Urinary bladder (tissue), 4 donors: ENCODE measurements around the gene UBTFL1. TPM values are rescaled to one million over a fixed set of nuclear protein-coding genes. Genes with fewer than 3 reads are reported as not detected.
"Not testable (repeated sequence)": the region's sequence is repeated elsewhere in the genome, so short reads cannot be mapped to it uniquely, and the experiment has no call there.

ENCODE experiments used
- DNase-seq: peaks from one replicate; pipeline ENCODE4 v3.0.0-alpha.2; 2015; ENCODE audit errors: extremely low spot score
- H3K27ac ChIP-seq: one replicate; pipeline ENCODE4 v1.5.1; 2013; ENCODE audit warnings: low read depth, mild to moderate bottlenecking, moderate library complexity
- H3K36me3 ChIP-seq: one replicate; pipeline ENCODE4 v1.6.1; 2013; ENCODE audit warnings: mild to moderate bottlenecking, moderate library complexity; ENCODE audit not compliant: insufficient read depth
- H3K4me1 ChIP-seq: one replicate; pipeline ENCODE4 v1.6.1; 2013; ENCODE audit warnings: mild to moderate bottlenecking, moderate library complexity; ENCODE audit not compliant: insufficient read depth
- H3K4me3 ChIP-seq: one replicate; pipeline ENCODE4 v1.5.1; 2013; ENCODE audit warnings: low read depth, low read length
- WGBS: extraction: QIAGEN DNeasy Blood & Tissue Kit; methylation state at CpG from one replicate; pipeline ENCODE4 v1.1.7; 2013; 5-methylcytosine and 5-hydroxymethylcytosine counted together
- polyA plus RNA-seq: library from polyadenylated mRNA; stranded (reverse); fragments of 200-250 nt; gene quantifications from one replicate; pipeline ENCODE4 v1.2.3, GENCODE V29; 2013
- total RNA-seq: library from RNA; depleted of rRNA; stranded (reverse); fragments of >200 nt; gene quantifications from one replicate; pipeline ENCODE4 v1.2.3, GENCODE V29; 2014
- donor health status: healthy with polysubstance abuse.
- donor health status: healthy.

UBTFL1 gene, protein sequence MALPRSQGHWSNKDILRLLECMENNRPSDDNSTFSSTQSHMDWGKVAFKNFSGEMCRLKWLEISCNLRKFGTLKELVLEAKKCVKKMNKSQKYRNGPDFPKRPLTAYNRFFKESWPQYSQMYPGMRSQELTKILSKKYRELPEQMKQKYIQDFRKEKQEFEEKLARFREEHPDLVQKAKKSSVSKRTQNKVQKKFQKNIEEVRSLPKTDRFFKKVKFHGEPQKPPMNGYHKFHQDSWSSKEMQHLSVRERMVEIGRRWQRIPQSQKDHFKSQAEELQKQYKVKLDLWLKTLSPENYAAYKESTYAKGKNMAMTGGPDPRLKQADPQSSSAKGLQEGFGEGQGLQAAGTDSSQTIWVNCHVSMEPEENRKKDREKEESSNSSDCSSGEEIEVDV
- not detected for total RNA-seq
- not detected for polyA plus RNA-seq

DNA sequence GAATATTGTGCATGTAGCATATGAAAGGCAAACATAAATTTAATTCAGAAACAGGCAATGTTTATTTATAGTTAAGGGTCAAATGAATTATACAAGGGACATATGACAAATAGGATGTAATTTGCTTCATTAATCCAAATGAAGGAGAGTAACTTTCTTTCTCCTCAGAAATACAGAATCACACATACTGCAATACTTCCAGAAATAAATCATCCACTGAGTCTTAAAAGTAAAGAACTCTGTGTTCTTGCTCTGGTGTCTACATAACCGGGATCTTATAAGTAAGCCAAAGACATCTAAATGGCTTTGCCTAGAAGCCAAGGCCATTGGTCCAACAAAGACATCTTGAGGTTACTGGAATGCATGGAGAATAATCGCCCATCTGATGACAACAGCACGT, at the start of gene UBTFL1:
UBTFL1 (plus strand) TSS at position 301 of the 400 bp plus-strand sequence; CDS start at position 301, 0 bp downstream.
- not testable (repeated sequence) for H3K4me3 ChIP-seq, DNase-seq, H3K36me3 ChIP-seq, H3K4me1 ChIP-seq, H3K27ac ChIP-seq
- WGBS: 74% methylated on average over 3 of the region's 3 CpGs

- not testable (repeated sequence) for DNase-seq, H3K36me3 ChIP-seq, H3K4me3 ChIP-seq, H3K4me1 ChIP-seq, H3K27ac ChIP-seq
- 32% methylated on average over 29 of the region's 41 CpGs for whole genome bisulfite sequencing
Observed at GRCh38 chr11:90051591-90052209, 34.0 kb upstream of the UBTFL1 start.

GRCh38 chr11:90052311-90052710, 33.4 kb upstream of the UBTFL1 start:
- not testable (repeated sequence) for H3K4me3 ChIP-seq, H3K27ac ChIP-seq, H3K36me3 ChIP-seq, DNase-seq, H3K4me1 ChIP-seq
- 0% methylated on average over 15 of the region's 33 CpGs for WGBS

DNA sequence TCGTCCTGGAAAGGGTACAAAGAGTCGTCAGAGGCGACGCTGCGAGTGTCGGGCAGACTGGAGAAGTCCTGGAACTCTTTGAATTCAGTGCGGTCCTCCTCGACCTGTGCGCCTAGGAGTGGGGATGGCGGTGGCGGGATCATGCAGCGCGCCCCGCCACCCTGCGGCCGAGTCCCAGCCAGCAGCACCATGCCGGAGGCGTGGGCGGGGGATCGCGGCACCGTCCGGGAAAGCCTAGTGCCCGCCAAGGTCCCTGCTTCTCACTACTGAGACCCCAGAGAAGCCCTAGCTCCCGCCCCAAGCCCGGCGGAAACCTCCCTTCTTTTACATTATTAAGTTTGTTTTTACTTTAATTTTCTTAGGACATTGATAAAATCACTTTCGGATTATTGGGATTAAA, 32.2 kb upstream of the UBTFL1 start:
- H3K4me3 ChIP-seq, DNase-seq, H3K27ac ChIP-seq, H3K4me1 ChIP-seq, H3K36me3 ChIP-seq: not testable (repeated sequence)
- whole genome bisulfite sequencing: 15% methylated on average over 13 of the region's 28 CpGs

DNA sequence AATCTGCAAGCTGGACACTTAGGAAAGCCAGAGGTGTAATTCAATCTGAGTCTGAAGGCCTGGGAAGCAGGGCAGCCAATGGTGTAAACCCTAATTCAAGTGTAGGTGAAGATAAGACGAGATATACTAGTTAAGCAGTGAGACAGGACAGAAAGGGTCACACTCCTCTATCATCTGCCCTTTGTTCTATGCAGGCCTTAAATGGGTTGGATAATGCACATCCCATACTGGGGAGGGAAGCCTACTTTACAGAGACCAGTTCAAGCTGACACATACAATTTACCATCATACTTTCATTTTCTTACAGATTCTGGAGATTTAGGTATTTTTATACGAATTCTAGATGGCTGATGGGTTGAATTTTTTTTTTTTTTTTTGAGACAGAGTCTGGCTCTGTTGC, 3.0 kb downstream of the UBTFL1 start:
- not testable (repeated sequence) for DNase-seq, H3K36me3 ChIP-seq, H3K4me3 ChIP-seq, H3K4me1 ChIP-seq, H3K27ac ChIP-seq
- 44% methylated on average over 2 of the region's 2 CpGs for WGBS

- H3K36me3 ChIP-seq: not testable (repeated sequence)
Observed at GRCh38 chr11:90095230-90095924, 9.6 kb downstream of the UBTFL1 start.

DNA sequence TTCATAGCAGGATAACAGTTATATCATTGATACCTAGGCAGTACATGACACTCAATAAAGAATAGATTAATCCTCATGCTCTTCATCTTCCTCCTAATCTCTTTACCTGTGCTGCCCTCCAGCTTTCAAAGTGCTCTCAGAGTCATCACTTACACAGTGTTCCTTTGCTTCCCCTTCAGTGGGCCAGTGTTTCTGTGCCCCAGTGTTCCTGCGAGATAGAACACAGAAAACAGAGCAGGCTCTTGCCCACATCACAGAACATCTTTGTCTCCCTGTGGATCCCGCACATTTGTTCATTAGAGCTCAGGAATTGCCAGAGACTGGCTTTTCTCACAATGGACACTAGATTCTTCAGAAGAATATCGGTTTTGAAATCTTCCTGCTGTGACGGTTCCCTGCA, 12.5 kb downstream of the UBTFL1 start:
- 77% methylated on average over 4 of the region's 4 CpGs for WGBS
- H3K4me3 ChIP-seq, H3K4me1 ChIP-seq, DNase-seq, H3K36me3 ChIP-seq, H3K27ac ChIP-seq: not testable (repeated sequence)

More at GRCh38 chr11:90095230-90095924, 9.6 kb downstream of the UBTFL1 start:
- DNase-seq, H3K27ac ChIP-seq, H3K4me1 ChIP-seq, H3K4me3 ChIP-seq: not testable (repeated sequence)
- WGBS: 93% methylated on average over 24 of the region's 28 CpGs

GRCh38 chr11:90100431-90100830, 14.7 kb downstream of the UBTFL1 start:
- DNase-seq: no peak
- no peaks in the 10 kb centered on the region for H3K4me1 ChIP-seq
- 87% methylated on average over 3 of the region's 3 CpGs for WGBS
- no peak overlapping the region for H3K27ac ChIP-seq
- no peak overlapping the region for H3K4me3 ChIP-seq
- H3K36me3 ChIP-seq: no peaks in the 10 kb centered on the region

GRCh38 chr11:90113541-90113940, 27.8 kb downstream of the UBTFL1 start:
- WGBS: 5% methylated on average over 2 of the region's 2 CpGs

GRCh38 chr11:90120191-90120590, 34.4 kb downstream of the UBTFL1 start:
- no peak overlapping the region for H3K27ac ChIP-seq
- WGBS: 90% methylated on average over 4 of the region's 4 CpGs
- H3K4me1 ChIP-seq: no peaks in the 10 kb centered on the region
- H3K4me3 ChIP-seq: no peak overlapping the region
- no peaks in the 10 kb centered on the region for H3K36me3 ChIP-seq
- no peak for DNase-seq

More at GRCh38 chr11:90113541-90113940, 27.8 kb downstream of the UBTFL1 start:
- DNase-seq: no peak
- H3K36me3 ChIP-seq: no peaks in the 10 kb centered on the region
- no peak overlapping the region for H3K27ac ChIP-seq
- no peaks in the 10 kb centered on the region for H3K4me1 ChIP-seq
- H3K4me3 ChIP-seq: no peak overlapping the region

- H3K4me3 ChIP-seq: no peak overlapping the region
- DNase-seq: no peak
- H3K4me1 ChIP-seq: no peaks in the 10 kb centered on the region
- H3K27ac ChIP-seq: no peak overlapping the region
- 28% methylated on average over 1 of the region's 1 CpG for WGBS
- no peaks in the 10 kb centered on the region for H3K36me3 ChIP-seq
Observed at GRCh38 chr11:90124371-90124770, 38.6 kb downstream of the UBTFL1 start.

DNA sequence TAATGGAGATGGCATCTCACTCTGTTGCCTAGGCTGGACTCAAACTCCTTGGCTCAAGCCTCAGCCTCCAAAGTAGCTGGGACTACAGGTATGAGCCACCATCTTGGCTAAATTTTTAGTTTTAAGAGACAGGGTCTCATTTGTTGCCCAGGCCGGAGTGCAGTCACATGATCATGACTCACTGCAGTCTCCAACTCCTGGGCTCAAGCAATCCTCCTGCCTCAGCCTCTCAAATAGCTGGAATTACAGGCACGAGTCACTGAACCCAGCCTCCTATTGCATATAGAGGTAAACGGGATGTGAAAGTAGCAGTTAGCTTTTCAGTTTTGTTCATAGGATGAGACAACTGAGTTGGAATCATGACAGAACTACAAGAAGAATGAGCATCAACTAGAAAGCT, 39.2 kb downstream of the UBTFL1 start:
- WGBS: 88% methylated on average over 3 of the region's 3 CpGs

GRCh38 chr11:90133560-90134477, 48.1 kb downstream of the UBTFL1 start:
- 32% methylated on average over 11 of the region's 11 CpGs for WGBS
- H3K4me1 ChIP-seq: no peaks in the 10 kb centered on the region
- H3K27ac ChIP-seq: no peak overlapping the region
- peak overlapping the region; percentile 56 for H3K4me3 ChIP-seq
- no peak for DNase-seq
- H3K36me3 ChIP-seq: no peaks in the 10 kb centered on the region

More for the DNA sequence above, 39.2 kb downstream of the UBTFL1 start:
- H3K4me1 ChIP-seq: no peaks in the 10 kb centered on the region
- H3K36me3 ChIP-seq: no peaks in the 10 kb centered on the region
- H3K4me3 ChIP-seq: no peak overlapping the region
- no peak for DNase-seq
- no peak overlapping the region for H3K27ac ChIP-seq
